HG03175 (cell line): ENCODE results near the gene FOXK1.
A peak's percentile ranks its signal among the peaks of the same experiment; 100 is the strongest.
"Not testable (repeated sequence)": the region's sequence is repeated elsewhere in the genome, so short reads cannot be mapped to it uniquely, and the experiment has no call there.

Experiments used
- ATAC-seq: cut with Tn5 transposase; IDR thresholded peaks from one replicate; pipeline ENCODE4 v1.9.1; 2021; ENCODE audit warnings: mild to moderate bottlenecking, moderate library complexity; ENCODE audit not compliant: unreplicated experiment

The FOXK1 gene

DNA sequence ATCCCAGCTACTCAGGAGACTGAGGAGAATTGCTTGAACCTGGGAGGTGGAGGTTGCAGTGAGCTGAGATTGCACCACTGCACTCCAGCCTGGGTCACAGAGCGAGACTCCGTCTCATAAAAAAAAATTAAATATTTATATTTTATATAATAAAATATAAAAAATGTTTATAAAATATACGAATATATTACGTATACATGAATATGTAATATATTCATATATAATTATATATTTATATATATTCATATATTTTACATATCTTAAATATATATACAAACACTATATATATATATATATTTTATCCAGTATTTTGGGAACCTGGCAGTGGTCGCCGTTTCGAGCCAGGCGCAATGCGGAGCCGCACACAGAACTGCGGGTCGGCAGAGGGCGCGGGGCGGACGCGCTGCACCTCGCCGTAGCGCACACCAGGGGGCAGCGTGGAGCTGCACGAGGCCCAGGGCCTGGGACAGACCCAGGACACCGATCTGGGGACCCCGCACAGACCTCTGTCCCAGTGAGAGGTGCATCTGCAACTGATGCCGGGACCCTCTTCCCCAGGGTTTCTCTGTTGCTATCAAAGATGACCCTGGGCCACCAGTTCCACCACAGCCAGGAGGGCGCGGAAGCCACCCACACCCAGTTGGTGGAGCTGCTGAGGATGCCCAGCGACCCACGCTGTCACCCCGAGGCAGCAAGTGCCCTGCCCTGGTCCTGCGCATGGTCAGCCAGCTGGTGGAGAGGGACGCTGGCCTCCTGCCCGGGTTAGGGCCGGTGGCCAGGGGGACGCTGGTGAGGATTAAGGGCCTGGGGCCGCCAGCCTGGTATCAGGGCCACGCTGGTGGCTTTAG lies 116.0 kb downstream of the FOXK1 start:
- ATAC-seq: peak; percentile 74

DNA sequence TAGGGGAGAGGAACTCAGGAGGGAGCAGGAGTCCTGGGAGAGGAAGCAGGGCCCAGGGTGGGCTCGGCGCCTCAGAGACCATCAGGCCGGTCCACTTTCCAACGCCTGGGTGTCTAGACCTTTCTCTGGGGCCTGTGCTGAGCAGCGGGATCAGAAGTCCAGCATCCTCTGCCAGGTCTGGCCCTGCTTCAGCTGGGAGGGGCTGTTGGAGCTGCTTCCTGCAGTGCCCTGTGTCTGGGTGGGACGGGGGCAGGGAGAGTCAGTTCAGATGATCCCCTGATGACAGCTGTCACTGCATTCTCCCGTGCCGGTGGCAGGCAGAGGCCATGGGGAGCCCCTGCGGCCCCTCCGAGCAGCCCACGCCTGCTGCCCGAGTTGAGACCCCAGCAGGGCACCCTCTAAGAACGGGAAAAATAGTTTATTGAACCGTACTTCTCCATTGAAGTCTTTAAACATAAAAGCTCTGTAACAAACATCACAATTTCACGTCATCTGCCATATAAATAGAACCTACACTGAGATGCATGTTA lies 116.7 kb downstream of the FOXK1 start:
- ATAC-seq: no peak

DNA sequence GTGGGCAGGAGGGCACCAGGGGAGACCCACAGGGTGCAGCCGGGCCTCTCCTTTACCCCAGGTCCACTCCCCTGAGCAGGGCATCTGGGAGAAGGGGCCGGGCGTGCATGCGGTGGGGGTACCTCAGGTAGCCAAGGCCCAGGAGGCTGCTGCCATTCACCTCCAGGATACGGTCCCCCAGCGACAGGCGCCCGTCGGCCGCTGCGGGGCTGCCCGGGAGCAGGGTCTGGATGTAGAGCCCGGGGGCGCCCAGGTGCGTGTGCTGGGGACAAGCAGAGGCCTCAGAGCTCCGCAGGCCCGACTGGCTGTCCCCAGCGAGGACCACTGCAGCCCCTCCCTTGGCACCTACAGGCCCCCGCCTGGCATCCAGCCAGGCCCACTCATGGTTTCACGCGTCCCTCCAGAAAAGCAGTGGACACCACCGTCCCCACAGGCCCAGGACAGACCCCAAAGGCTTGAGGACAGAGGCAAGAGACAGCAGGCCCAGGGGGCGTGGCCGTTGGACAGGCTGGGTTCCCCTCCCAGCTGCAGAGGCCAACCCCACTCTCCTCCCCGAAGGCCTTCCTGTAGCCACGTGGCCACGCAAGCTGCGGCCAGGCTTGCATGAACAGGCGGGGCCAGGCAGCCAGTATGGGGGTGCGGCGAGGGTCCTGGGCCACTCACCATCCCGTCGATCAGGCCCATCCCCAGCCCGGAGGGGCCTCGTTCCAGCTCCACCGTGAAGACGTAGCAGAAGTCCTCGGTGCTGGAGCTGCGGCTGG lies 117.6 kb downstream of the FOXK1 start:
- ATAC-seq: no peak

DNA sequence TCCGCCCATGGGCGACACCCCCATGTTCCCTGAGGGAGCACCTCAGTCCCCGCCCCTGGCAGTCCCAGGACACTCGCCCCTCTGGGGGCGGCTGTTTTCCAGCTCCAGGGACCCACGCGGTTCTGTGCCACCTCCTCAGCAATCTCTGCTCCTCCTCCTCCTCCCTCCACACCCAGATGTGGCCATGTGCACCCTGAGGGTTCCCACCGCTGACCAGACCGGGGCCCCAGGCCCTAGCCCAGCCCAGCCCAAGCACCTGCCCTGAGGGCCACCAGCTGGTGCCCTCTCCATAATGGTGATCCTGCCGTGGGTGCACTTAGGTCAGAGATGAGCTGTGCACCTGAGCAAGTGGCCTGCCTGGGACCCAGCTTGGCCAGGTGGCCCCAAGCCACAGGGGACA lies 118.4 kb downstream of the FOXK1 start:
- no peak for ATAC-seq

DNA sequence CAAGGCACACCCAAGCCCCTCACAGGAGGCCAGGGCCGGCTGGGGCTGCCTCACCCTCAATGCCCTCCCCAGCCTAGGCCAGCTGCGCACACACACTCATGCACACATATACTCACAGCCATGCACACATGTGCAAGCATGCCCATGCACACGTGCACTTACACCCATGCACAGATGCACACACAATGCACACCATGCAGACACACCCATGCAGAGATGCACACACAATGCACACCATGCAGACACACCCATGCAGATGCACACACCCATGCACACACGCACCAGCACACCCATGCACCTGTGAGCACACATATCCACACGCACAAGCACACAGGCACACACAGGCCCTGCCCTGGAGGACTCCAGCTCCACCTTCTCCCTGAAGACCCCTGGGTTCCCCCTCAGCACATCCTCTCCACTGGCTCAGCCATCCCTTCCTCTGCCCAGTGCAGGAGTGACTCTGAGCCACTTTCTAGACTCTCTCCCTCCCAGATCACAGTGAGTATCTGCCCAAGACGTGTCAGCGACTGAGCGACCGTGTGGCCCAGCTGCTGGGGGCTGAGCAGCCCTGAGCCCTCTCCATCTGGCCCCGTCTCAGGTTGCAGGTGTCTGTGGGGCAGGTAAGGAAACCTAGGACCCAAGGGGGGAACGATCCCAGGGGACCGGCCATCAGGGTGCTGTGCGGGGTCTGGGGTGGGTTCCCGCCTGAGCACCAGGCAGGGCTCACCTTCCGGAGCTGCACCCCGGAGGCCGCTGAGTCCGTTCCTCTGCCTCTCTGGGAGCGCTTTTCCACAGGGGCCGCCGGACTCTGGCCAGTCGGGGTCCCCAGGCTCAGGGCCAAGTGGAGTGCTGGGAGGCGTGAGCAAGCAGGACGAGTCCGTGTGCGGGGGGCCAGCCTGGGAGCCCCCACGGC lies 119.1 kb downstream of the FOXK1 start:
- ATAC-seq: no peak

DNA sequence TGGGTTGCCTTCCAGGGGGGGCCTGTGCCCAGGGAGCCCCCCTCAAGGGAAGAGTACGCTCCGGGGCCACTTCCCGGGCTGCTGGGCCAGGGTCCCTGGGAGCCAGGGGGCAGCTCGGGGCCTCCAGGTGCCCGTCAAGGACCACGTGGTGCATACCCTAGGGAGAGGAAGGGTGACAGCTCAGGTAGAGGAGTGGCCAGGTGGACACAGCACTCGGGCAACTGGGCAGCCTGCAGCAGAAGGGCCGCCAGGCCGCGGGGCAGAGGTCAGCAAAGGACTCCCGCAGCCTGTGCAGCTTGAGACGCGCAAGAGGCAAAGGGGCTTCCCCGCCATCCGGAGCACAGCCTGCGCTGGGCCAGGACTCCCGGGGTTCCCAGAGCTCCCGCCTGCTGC lies 119.7 kb downstream of the FOXK1 start:
- no peak for ATAC-seq

DNA sequence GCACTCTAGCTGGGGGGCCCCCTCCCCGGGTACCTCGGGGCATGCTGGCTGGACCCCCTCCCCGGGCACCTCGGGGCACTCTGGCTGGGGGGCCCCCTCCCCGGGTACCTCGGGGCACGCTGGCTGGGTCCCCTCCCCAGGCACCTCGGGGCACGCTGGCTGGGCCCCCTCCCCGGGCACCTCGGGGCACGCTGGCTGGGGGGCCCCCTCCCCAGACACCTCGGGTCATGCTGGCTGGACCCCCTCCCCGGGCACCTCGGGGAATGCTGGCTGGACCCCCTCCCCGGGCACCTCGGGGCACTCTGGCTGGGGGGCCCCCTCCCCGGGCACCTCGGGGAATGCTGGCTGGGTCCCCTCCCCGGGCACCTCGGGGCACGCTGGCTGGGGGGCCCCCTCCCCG lies 120.5 kb downstream of the FOXK1 start:
- not testable (repeated sequence) for ATAC-seq

DNA sequence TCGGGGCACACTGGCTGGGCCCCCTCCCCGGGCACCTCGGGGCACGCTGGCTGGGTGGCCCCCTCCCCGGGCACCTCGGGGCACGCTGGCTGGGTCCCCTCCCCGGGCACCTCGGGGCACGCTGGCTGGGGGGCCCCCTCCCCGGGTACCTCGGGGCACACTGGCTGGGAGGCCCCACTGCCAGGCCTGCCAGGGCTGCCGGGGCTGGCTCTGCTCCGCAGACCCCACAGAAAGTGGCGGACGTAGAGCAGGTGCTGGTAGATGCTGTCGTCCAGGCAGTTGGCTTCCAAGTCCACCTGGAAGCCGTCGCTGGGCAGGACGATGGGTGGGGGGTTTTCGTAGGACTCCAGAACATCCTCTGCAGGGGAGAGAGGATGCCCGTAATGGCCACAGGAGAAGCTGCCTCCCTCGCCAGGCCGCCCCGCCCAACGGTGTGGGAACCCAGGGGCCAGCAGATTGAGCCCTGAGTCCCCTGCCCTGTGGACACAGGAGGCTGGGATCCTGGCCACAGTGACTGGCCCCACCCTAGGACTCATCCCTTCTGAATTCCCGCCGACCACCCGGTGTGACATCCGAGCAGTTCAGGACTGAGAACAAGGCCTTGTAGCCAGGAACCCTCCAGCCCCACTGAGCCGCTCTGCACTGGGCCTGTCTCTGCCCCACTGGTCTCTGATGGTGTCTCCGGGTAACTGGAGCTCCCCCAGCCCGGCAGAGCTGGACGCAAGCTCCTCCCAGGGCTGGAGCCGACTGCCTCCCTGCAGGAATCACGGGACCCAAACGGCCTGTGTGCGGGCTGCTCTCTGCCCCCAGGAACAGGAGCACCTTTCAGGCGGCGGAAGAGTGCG lies 121.5 kb downstream of the FOXK1 start:
- ATAC-seq: no peak

DNA sequence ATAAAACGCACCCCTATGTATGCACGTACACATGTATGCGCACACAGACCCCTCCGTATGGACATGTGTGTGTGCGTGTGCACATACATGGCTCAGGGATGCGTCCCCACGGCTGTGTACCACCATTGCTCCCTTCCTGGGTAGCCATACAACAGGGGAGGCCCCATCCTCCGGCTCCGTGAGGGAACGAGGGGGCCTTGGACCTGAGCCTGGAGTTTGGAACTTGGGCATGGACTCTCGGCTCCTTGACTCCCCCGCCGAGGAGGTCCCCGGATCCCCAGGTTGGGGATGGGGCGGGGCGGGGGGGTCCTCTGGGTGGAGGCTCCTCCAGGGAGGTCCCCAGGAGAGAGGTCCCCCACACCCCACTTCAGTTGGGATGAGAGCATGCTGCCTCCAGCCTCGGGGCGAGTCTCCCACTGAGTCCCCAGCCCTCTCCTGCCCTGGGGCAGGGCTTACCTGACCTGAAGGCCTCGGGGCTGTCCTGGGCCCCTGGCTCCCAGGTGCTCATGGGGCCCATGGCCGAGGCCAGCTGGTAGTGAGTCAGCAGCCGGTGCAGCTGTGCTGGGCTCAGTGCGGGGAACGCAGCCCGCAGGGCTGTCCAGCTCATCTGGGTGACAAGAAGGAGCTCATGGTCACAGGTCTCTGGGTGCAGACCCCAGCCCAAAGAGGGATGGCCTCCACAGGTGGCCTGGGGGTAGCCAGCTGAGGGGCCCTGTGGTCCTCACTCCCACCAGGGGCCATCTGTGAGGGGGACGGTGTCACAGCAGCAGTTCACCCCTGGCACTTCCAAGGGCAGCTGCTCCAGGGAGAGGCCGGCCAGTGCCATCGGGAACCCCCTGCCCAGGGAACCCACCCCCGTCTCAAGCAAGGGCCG lies 123.3 kb downstream of the FOXK1 start:
- ATAC-seq: no peak

DNA sequence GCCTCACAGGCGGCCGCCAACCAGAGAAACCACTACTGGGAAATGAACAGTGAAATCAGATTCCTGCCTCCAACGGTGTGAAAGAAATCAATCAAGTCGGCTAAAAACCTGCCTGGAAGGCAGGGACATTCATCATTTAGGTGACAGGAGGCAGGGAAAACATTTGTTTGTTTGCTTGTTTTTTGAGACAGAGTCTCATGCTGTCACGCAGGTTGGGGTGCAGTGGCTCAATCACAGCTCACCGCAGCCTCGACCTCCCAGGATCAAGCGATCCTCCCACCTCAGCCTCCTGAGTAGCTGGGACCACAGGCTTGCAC lies 123.8 kb downstream of the FOXK1 start:
- no peak for ATAC-seq

DNA sequence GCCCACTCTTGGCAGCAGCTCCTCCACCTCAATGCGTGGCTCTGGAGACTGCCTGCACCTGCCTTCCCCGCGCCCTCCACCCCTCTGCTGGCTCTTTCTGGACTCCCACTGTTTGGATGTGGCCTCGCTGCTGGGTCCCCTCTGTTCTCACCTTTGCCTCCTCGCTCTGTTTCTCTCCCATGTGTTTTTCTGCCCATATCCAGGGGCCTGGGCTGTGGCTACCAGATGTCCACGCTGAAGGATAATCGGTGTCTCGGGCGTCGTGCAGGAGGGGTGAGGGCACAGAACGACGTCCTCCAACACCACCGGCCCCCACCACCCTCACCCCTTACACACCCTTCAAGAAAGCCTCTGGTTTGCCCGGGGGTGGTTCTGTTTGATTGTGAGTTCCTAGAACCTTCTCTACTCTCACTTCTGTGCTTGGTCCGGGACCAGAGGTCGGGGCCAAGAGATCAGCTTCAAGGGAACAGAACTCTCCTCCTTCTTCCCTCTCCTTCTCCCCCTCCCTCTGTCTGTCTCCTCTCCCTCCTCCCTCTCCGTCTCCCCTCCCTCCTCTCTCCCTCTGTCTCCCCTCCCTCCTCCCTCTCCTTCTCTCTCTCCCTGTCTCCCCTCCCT lies 125.0 kb downstream of the FOXK1 start:
- no peak for ATAC-seq

DNA sequence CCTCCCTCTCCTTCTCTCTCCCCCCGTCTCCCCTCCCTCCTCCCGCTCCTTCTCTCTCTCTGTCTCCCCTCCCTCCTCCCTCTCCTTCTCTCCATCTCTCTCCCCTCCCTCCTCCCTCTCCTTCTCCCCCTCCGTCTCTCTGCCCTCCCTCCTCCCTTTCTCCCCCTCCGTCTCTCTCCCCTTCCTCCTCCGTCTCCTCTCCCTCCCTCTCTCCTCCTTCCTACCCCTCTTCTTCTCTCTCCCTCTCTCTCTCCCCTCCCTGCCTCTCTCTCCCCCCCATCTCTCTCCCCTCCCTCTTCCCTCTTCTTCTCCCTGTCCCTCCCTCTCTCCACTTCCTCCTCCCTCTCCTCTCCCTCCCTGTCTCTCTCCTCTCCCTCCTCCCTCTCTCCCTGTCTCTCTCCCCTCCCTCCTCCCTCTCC lies 125.5 kb downstream of the FOXK1 start:
- ATAC-seq: no peak

DNA sequence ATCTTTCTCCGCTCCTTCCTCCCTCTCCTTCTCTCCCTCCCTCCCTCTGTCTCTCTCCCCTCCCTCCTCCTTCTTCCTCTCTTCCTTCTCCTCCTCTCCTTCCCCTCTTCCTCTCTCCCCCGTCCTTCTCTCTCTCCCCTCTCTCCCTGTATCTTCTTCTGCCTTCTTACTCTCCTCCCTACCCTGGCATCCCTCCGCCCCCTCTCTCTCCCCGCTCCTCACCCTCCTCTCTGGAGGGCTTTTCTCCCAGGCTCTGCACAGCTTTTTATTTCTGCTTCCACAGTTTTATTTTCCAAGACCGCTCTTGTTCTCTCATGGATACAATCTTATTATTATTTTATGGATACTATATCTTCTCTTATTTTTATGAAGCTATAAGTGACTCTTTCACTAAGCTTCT lies 125.9 kb downstream of the FOXK1 start:
- ATAC-seq: no peak

DNA sequence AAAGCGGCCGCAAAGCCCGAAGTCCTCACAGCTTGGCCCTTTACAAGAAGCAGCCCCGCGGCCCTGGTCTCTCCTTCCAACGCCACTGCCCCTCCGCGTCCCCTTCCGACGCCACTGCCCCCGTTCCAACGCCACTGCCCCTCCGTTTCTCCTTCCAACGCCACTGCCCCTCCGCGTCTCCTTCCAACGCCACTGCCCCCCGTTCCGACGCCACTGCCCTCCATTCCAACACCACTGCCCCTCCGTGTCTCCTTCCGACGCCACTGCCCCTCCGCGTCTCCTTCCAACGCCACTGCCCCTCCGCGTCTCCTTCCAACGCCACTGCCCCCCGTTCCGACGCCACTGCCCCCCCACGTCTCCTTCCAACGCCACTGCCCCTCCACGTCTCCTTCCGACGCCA lies 126.5 kb downstream of the FOXK1 start:
- no peak for ATAC-seq

DNA sequence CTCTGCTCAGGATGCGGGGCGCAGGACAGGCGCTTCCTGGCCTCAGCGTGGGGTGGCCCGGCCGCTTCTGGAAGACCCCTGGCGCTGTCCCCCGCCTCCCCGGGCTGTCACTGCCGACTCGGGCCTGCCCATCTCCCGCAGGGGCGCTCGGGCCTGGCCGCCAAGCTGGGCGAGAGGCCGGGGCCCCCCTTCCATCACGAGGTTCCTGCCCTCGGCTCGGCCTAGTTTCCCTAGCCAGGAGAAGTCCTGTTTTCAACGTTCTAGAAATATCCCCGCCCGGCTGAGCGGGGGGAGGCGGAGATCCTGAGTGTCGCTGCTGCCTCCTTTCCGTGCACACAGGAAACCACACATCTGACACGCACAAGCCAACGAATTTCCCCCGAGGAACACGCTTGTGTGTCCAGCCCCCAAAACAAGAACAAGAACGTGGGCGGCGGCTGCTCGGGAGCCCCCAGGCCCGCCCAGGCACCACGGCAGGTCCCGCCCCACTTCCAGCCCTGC lies 127.0 kb downstream of the FOXK1 start:
- ATAC-seq: no peak

DNA sequence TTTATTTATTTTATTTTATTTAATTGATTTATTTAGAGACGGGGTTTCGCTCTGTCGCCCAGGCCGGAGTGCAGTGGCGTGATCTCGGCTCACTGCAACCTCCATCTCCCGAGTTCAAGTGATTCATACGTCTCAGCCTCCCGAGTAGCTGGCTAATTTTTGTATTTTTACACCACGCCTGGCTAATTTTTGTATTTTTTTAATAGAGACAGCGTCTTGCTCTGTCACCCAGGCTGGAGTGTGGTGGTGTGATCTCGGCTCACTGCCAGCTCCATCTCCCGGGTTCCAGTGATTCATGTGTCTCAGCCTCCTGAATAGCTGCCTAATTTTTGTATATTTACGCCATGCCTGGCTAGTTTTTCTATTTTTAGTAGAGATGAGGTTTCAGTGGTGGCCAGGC lies 127.6 kb downstream of the FOXK1 start:
- ATAC-seq: no peak

DNA sequence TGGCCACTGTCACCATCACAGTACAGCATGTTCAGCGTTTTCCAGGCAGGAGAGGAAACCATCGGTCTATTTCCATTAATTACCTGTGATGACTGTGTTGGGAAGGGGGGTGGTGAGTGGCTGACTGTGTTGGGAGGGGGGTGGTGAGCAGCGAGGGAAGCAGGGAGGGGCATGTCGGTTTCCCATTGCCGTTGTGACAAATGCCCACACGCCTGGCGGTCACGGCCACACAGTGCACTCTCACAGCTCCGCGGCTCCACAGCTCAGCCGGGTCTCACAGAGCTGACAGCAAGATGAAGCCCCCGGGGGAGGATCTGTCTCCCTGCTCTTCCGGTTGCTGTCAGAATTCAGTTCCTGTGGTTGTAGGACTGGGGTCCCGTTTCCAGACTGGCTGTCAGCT lies 132.3 kb downstream of the FOXK1 start:
- no peak for ATAC-seq

DNA sequence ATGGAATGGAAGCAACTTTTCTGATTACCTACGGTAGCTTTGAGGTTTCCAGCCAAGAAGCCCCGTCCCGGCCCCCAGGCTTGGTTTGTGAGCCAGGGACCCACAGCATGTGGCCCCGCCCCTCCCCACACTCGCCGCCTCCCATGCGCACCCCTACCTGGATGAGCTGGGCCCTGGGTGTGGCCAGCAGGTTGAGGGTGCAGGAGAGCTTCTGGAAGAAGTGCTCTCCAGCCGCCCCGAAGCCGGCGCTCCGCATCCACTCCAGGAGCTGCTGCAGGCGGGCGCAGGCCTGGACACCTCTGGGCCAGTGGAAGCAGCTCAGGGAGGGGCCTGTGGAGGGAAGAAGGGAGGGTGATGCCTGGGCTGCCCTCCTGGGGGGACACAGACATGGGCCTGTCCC lies 133.0 kb downstream of the FOXK1 start:
- ATAC-seq: no peak
